Fibroblast of lung (primary cell): ENCODE measurements around the gene EFCAB12. TPM values are rescaled to one million over a fixed set of nuclear protein-coding genes. Genes with fewer than 3 reads are reported as not detected.

ENCODE experiments used
- DNase-seq, 2 donors: peaks; one replicate each; pipeline versions ENCODE4 v3.0.0 to v3.0.0-alpha.2; 2010; ENCODE audit warnings: low read depth in 2 of 2
- H2AFZ ChIP-seq: 2 replicates; pipeline ENCODE4 v1.5.1; 2012; ENCODE audit warnings: low read length, control low read depth, inconsistent platforms
- H3K27ac ChIP-seq: 2 replicates; pipeline ENCODE4 v1.5.1; 2011; ENCODE audit warnings: low read length, control low read depth; ENCODE audit not compliant: insufficient read depth
- H3K27me3 ChIP-seq: 2 replicates; pipeline ENCODE4 v1.5.1; 2011; ENCODE audit warnings: mild to moderate bottlenecking, low read length; ENCODE audit not compliant: control insufficient read depth, insufficient read depth
- H3K36me3 ChIP-seq: 2 replicates; pipeline ENCODE4 v1.5.1; 2011; ENCODE audit warnings: low read length; ENCODE audit not compliant: control insufficient read depth, insufficient read depth
- H3K4me1 ChIP-seq: 2 replicates; pipeline ENCODE4 v1.5.1; 2011; ENCODE audit warnings: low read length; ENCODE audit not compliant: control insufficient read depth, insufficient read depth; ENCODE audit errors: extremely low read depth
- H3K4me2 ChIP-seq: 2 replicates; pipeline ENCODE4 v1.5.1; 2011; ENCODE audit warnings: low read length, control low read depth; ENCODE audit not compliant: insufficient read depth; ENCODE audit errors: extremely low read depth
- H3K4me3 ChIP-seq, 4 experiments: fragments of 200-600 bp in 1 of 4; sonication (generic) in 1 of 4; replicated peaks in 1 of 4; 2 replicates each; pipeline ENCODE4 v1.5.1; 2011 to 2016; ENCODE audit warnings: low read length in 4 of 4, low read depth in 3 of 4, mild to moderate bottlenecking in 3 of 4, control low read depth in 2 of 4, inconsistent platforms in 1 of 4, mixed read lengths in 1 of 4; ENCODE audit not compliant: insufficient read depth in 1 of 4; ENCODE audit errors: control extremely low read depth in 1 of 4
- H3K79me2 ChIP-seq: 2 replicates; pipeline ENCODE4 v1.5.1; 2012; ENCODE audit warnings: mild to moderate bottlenecking, low read length, inconsistent platforms; ENCODE audit not compliant: control insufficient read depth, insufficient read depth
- H3K9ac ChIP-seq: 2 replicates; pipeline ENCODE4 v1.5.1; 2011; ENCODE audit warnings: mild to moderate bottlenecking, low read length, control low read depth; ENCODE audit not compliant: insufficient read depth
- H3K9me3 ChIP-seq: 2 replicates; pipeline ENCODE4 v1.5.1; 2012; ENCODE audit warnings: low read depth, low read length; ENCODE audit not compliant: control insufficient read depth, insufficient read depth
- H4K20me1 ChIP-seq: 2 replicates; pipeline ENCODE4 v1.5.1; 2011; ENCODE audit warnings: low read length; ENCODE audit not compliant: control insufficient read depth, insufficient read depth; ENCODE audit errors: extremely low read depth
- EZH2 ChIP-seq: IDR thresholded peaks from 2 replicates; pipeline ENCODE4 v1.5.1; 2012; ENCODE audit warnings: low read length, control low read depth, mild to moderate bottlenecking; ENCODE audit errors: missing control alignments
- polyA plus RNA-seq, 2 donors: library from polyadenylated mRNA; depleted of rRNA in 1 of 2; stranded (reverse) in 1 of 2; unstranded in 1 of 2; fragments of >200 nt; gene quantifications; 2 replicates each; pipeline ENCODE4 v1.2.1, GENCODE V29; 2011 to 2012; ENCODE audit warnings: missing spikeins in 1 of 2
- total RNA-seq: library from RNA; depleted of rRNA; stranded (reverse); fragments of >200 nt; gene quantifications from 2 replicates; pipeline ENCODE4 v1.2.1, GENCODE V29; 2014
- TF ChIP-seq, protein P1 (sequence below), 2 donors: IDR thresholded peaks in 1 of 2; conservative IDR thresholded peaks in 1 of 2; 1 replicate in 1 of 2; 2 replicates in 1 of 2; pipeline ENCODE4 v1.5.1; 2011 to 2012; ENCODE audit warnings: low read length in 2 of 2, control low read depth in 1 of 2, inconsistent platforms in 1 of 2, low read depth in 1 of 2, mild to moderate bottlenecking in 1 of 2

The EFCAB12 gene
- total and polyA plus RNA-seq, 2 donors (not counting 1 experiment from before 2014, with no cell fraction given), result 0.17 TPM; not detected in 1

- H3K4me2 ChIP-seq, result no peak overlapping the region
Observed at GRCh38 chr3:129429602-129430001, 1.2 kb upstream of the EFCAB12 start.

DNA sequence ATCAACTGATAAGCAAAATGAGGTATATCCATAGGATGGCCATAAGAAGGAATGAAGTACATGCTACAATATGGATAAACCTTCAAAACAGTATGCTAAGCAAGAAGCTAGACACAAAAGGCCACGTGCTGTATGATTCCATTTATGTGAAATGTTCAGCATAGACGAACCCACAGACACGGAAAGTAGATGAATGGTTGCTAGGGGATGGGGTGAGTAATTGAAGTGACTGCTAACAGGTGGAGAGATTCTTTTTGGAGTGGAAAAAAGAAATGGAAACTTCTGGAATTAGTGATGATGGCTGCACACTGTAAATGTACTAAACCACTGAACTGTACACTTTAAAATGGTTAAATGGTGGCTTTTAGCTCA lies 630 bp upstream of the EFCAB12 start:
- Histone ChIP-seq H2AFZ (peak overlapping the region; percentile 50), H3K79me2 (no peaks in the 10 kb centered on the region), H4K20me1 (no peaks in the 10 kb centered on the region), H3K4me2 (peak overlapping the region; percentile 56), H3K9ac (no peak overlapping the region), H3K9me3 (no peaks in the 10 kb centered on the region), H3K36me3 (peaks cover 13% of the 10 kb centered on the region), H3K4me1 (peaks cover 2% of the 10 kb centered on the region), H3K27ac (peak overlapping the region; percentile 53), H3K4me3 (peak overlapping the region in 2 of 4 experiments; percentile 4 to 66), H3K27me3 (no peaks in the 10 kb centered on the region)
- peak in 1 of 2 donors; percentile 58 for DNase-seq
- no peak for TF ChIP-seq EZH2
- TF ChIP-seq, protein P1, sequence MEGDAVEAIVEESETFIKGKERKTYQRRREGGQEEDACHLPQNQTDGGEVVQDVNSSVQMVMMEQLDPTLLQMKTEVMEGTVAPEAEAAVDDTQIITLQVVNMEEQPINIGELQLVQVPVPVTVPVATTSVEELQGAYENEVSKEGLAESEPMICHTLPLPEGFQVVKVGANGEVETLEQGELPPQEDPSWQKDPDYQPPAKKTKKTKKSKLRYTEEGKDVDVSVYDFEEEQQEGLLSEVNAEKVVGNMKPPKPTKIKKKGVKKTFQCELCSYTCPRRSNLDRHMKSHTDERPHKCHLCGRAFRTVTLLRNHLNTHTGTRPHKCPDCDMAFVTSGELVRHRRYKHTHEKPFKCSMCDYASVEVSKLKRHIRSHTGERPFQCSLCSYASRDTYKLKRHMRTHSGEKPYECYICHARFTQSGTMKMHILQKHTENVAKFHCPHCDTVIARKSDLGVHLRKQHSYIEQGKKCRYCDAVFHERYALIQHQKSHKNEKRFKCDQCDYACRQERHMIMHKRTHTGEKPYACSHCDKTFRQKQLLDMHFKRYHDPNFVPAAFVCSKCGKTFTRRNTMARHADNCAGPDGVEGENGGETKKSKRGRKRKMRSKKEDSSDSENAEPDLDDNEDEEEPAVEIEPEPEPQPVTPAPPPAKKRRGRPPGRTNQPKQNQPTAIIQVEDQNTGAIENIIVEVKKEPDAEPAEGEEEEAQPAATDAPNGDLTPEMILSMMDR (conservative IDR thresholded peaks at IDR 0.05 in 1 of 2, IDR thresholded peaks at IDR 0.05 in 1 of 2; ENCODE audit: low read depth in 1 of 2, low read length in 2 of 2), result no peak

More at GRCh38 chr3:129429602-129430001, 1.2 kb upstream of the EFCAB12 start:
- Histone ChIP-seq H3K27me3 (no peaks in the 10 kb centered on the region), H3K9ac (no peak overlapping the region), H3K9me3 (no peaks in the 10 kb centered on the region), H3K36me3 (peaks cover 13% of the 10 kb centered on the region), H3K79me2 (no peaks in the 10 kb centered on the region), H3K4me3 (no peak overlapping the region), H3K4me1 (peaks cover 2% of the 10 kb centered on the region), H2AFZ (no peak overlapping the region), H3K27ac (no peak overlapping the region), H4K20me1 (no peaks in the 10 kb centered on the region)
- TF ChIP-seq, protein P1 (conservative IDR thresholded peaks at IDR 0.05 in 1 of 2, IDR thresholded peaks at IDR 0.05 in 1 of 2; ENCODE audit: low read depth in 1 of 2, low read length in 2 of 2), result no peak
- TF ChIP-seq EZH2, result no peak
- no peak for DNase-seq

DNA sequence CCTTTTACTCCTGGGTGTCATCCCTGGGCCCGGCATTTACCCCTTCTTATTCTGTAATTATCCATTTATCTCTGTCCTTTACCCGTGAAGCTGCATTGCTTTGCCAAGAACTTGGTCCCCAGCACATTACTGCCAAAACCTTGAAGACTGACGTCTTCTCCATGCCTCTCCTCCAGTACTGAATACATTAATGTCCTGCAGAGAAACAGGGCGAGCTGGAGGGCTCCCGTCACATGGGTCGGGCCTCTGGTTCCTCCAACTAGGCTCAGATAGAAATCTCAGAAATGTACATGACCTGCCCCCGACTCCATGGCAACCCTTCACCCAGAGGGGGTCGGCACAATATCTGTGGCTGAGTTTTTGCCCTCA lies 445 bp downstream of the EFCAB12 start:
- TF ChIP-seq, protein P1 (conservative IDR thresholded peaks at IDR 0.05 in 1 of 2, IDR thresholded peaks at IDR 0.05 in 1 of 2; ENCODE audit: low read depth in 1 of 2, low read length in 2 of 2), result no peak
- TF ChIP-seq EZH2, result no peak
- Histone ChIP-seq H4K20me1 (no peaks in the 10 kb centered on the region), H3K4me1 (peaks cover 2% of the 10 kb centered on the region), H3K79me2 (no peaks in the 10 kb centered on the region), H3K9ac (no peak overlapping the region), H3K4me3 (peak overlapping the region; percentile 28 to 84 (median 51)), H3K4me2 (peak overlapping the region; percentile 72), H3K27me3 (no peaks in the 10 kb centered on the region), H3K9me3 (no peaks in the 10 kb centered on the region), H2AFZ (peak overlapping the region; percentile 22), H3K36me3 (peaks cover 12% of the 10 kb centered on the region), H3K27ac (no peak overlapping the region)
- peak in 1 of 2 donors; percentile 15 for DNase-seq
